ENCODE measurements around the gene ETV6.

GRCh38 chr12:11652351-11653040, 3.0 kb downstream of the ETV6 start:
- TF ChIP-seq, protein P1, sequence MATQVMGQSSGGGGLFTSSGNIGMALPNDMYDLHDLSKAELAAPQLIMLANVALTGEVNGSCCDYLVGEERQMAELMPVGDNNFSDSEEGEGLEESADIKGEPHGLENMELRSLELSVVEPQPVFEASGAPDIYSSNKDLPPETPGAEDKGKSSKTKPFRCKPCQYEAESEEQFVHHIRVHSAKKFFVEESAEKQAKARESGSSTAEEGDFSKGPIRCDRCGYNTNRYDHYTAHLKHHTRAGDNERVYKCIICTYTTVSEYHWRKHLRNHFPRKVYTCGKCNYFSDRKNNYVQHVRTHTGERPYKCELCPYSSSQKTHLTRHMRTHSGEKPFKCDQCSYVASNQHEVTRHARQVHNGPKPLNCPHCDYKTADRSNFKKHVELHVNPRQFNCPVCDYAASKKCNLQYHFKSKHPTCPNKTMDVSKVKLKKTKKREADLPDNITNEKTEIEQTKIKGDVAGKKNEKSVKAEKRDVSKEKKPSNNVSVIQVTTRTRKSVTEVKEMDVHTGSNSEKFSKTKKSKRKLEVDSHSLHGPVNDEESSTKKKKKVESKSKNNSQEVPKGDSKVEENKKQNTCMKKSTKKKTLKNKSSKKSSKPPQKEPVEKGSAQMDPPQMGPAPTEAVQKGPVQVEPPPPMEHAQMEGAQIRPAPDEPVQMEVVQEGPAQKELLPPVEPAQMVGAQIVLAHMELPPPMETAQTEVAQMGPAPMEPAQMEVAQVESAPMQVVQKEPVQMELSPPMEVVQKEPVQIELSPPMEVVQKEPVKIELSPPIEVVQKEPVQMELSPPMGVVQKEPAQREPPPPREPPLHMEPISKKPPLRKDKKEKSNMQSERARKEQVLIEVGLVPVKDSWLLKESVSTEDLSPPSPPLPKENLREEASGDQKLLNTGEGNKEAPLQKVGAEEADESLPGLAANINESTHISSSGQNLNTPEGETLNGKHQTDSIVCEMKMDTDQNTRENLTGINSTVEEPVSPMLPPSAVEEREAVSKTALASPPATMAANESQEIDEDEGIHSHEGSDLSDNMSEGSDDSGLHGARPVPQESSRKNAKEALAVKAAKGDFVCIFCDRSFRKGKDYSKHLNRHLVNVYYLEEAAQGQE (IDR thresholded peaks at IDR 0.05; ENCODE audit: insufficient read depth in 1 of 2, low read depth in 2 of 2, low read length in 2 of 2), result no peak
- no peak for TF ChIP-seq TAF1 (IDR thresholded peaks at IDR 0.05; ENCODE audit: borderline replicate concordance, insufficient read depth, low read length)
- TF ChIP-seq SIN3A (IDR thresholded peaks at IDR 0.05; ENCODE audit: borderline replicate concordance, insufficient read depth, low read length), result peak; percentile 20; the same call in 1 of the 2 replicates
